A673 (cell line): ENCODE measurements around the gene KRTAP1-1. TPM values are rescaled to one million over a fixed set of nuclear protein-coding genes. Genes with fewer than 3 reads are reported as not detected.
"Not testable (repeated sequence)": the region's sequence is repeated elsewhere in the genome, so short reads cannot be mapped to it uniquely, and the experiment has no call there.

Experiments
- BruUV-seq: library from RNA; stranded (reverse); fragments of 400-500 nt; replicated peaks from 2 replicates; lab custom pipeline; 2021; lab: Mats Ljungman, UMichigan
- CTCF ChIA-PET: fragments of 300-600 bp; sonication (Branson Sonifier 250); formaldehyde crosslinking; loops from one replicate; lab custom pipeline; 2022; ENCODE audit warnings: antibody characterized with exemption; lab: Charles Lee
- POLR2A ChIA-PET: fragments of 300-600 bp; sonication (Branson Sonifier 250); formaldehyde crosslinking; loops from one replicate; lab custom pipeline; 2022; ENCODE audit warnings: antibody characterized with exemption; ENCODE audit not compliant: low non-redundant PET; lab: Charles Lee
- DNase-seq: peaks from one replicate; pipeline ENCODE4 v3.0.0-alpha.2; 2015; ENCODE audit warnings: low spot score
- H3K27ac ChIP-seq: fragments of 200-600 bp; sonication (generic); 2 replicates; pipeline ENCODE4 v1.5.1; 2016; ENCODE audit warnings: mixed run types, low read depth, mild to moderate bottlenecking, mixed read lengths, antibody characterized with exemption, low read length; ENCODE audit not compliant: poor library complexity, severe bottlenecking
- H3K27me3 ChIP-seq: fragments of 200-600 bp; sonication (generic); replicated peaks from 2 replicates; pipeline ENCODE4 v1.6.1; 2017; ENCODE audit warnings: mixed run types, low read depth, mild to moderate bottlenecking, mixed read lengths, antibody characterized with exemption, low read length; ENCODE audit not compliant: insufficient read depth, poor library complexity
- H3K36me3 ChIP-seq: fragments of 200-600 bp; sonication (generic); 2 replicates; pipeline ENCODE4 v1.6.1; 2016; ENCODE audit warnings: mixed run types, mild to moderate bottlenecking, mixed read lengths, antibody characterized with exemption, low read length; ENCODE audit not compliant: insufficient read depth, poor library complexity, severe bottlenecking
- H3K4me1 ChIP-seq: fragments of 200-600 bp; sonication (generic); 2 replicates; pipeline ENCODE4 v1.6.1; 2017; ENCODE audit warnings: mixed run types, mild to moderate bottlenecking, mixed read lengths, antibody characterized with exemption, low read length; ENCODE audit not compliant: insufficient read depth, poor library complexity, severe bottlenecking
- H3K4me3 ChIP-seq: fragments of 200-600 bp; sonication (generic); 2 replicates; pipeline ENCODE4 v1.5.1; 2016; ENCODE audit warnings: low read depth, mixed run types, mild to moderate bottlenecking, mixed read lengths, low read length; ENCODE audit not compliant: poor library complexity, severe bottlenecking
- H3K9me3 ChIP-seq: fragments of 200-600 bp; sonication (generic); 2 replicates; pipeline ENCODE4 v1.6.1; 2016; ENCODE audit warnings: mixed run types, low read depth, mild to moderate bottlenecking, mixed read lengths, antibody characterized with exemption, low read length; ENCODE audit not compliant: poor library complexity, severe bottlenecking
- CTCF ChIP-seq: fragments of 300-800, 200-600 bp; sonication (generic); conservative IDR thresholded peaks from 2 replicates; pipeline ENCODE4 v1.5.1; 2017; ENCODE audit warnings: low read depth, mild to moderate bottlenecking, antibody characterized with exemption, low read length, moderate library complexity, mixed read lengths
- EZH2 ChIP-seq: fragments of 200-600 bp; sonication (generic); IDR thresholded peaks from 2 replicates; pipeline ENCODE4 v1.6.1; 2017; ENCODE audit warnings: borderline replicate concordance, low read depth, mild to moderate bottlenecking, mixed read lengths, antibody characterized with exemption, low read length; ENCODE audit not compliant: poor library complexity, severe bottlenecking
- intact Hi-C: fragments of 100-400 bp; cut with micrococcal nuclease; formaldehyde crosslinking; loops from one replicate; pipeline ENCODE4 v1.10.0; 2022; ENCODE audit not compliant: unreplicated experiment
- total RNA-seq: library from RNA; stranded (reverse); gene quantifications from 2 replicates; pipeline ENCODE4 v1.2.3, GENCODE V29; 2021

The KRTAP1-1 gene
- total RNA-seq, 1 experiment from 2014 or later: not detected

- no peaks in the 10 kb centered on the region for H3K9me3 ChIP-seq
- ChIA-PET CTCF (no interaction called here), POLR2A (no interaction called here)
- no peaks in the 10 kb centered on the region for H3K27me3 ChIP-seq
- H3K4me3 ChIP-seq: no peak overlapping the region
- no peak overlapping the region for H3K27ac ChIP-seq
- TF ChIP-seq CTCF: no peak
- TF ChIP-seq EZH2: no peak
- H3K36me3 ChIP-seq: no peaks in the 10 kb centered on the region
- BruUV-seq: no TSS peak
- DNase-seq: no peak
- H3K4me1 ChIP-seq: no peaks in the 10 kb centered on the region
- intact Hi-C loops: no loop called here
Observed at GRCh38 chr17:41042953-41043352, 1.7 kb upstream of the KRTAP1-1 start.

- ChIA-PET POLR2A (no interaction called here), CTCF (no interaction called here)
- TF ChIP-seq CTCF: no peak
- TF ChIP-seq EZH2: no peak
- H3K36me3 ChIP-seq: no peaks in the 10 kb centered on the region
- no peak for DNase-seq
- BruUV-seq: no TSS peak
- H3K27me3 ChIP-seq: no peaks in the 10 kb centered on the region
- H3K4me3 ChIP-seq: no peak overlapping the region
- intact Hi-C loops: no loop called here
- no peaks in the 10 kb centered on the region for H3K9me3 ChIP-seq
- no peaks in the 10 kb centered on the region for H3K4me1 ChIP-seq
- H3K27ac ChIP-seq: no peak overlapping the region
Observed at GRCh38 chr17:41037853-41038350, 3.3 kb downstream of the KRTAP1-1 start.

GRCh38 chr17:41034346-41034935 is 6.8 kb downstream of the KRTAP1-1 start, which contains the start of gene KRTAP1-3:
KRTAP1-3 (minus strand) TSS chr17:41034874; CDS start chr17:41034821, 53 bp downstream.
- intact Hi-C loops: not testable (repeated sequence)

More at GRCh38 chr17:41034346-41034935, 6.8 kb downstream of the KRTAP1-1 start, which contains the start of gene KRTAP1-3:
- H3K4me1 ChIP-seq, H3K4me3 ChIP-seq, H3K27me3 ChIP-seq, H3K9me3 ChIP-seq, H3K36me3 ChIP-seq, DNase-seq, H3K27ac ChIP-seq, CTCF ChIA-PET, BruUV-seq: not testable (repeated sequence)
- POLR2A ChIA-PET: interaction anchor here (0.6 kb wide), 1 partner anchor 15 kb away, joined by 3 read pairs; no protein-coding TSS in a partner anchor
